Activated CD8-positive, alpha-beta memory T cell treated with anti-CD3 and anti-CD28 coated beads, Interleukin-2, amount 10 ng/mL, durations not matched to agents 7 days and 5 days (primary cell): ENCODE measurements around the gene THSD1. TPM values are rescaled to one million over a fixed set of nuclear protein-coding genes. Genes with fewer than 3 reads are reported as not detected.

Experiments used
- ATAC-seq: fragments of 150-1000 bp; cut with Tn5 transposase; one replicate; pipeline ENCODE4 v1.10.0; 2021; ENCODE audit warnings: moderate library complexity
- CTCF ChIA-PET: fragments of 350-600 bp; sonication (Branson Sonifier 250); formaldehyde crosslinking; loops from one replicate; lab custom pipeline; 2021; ENCODE audit warnings: antibody characterized with exemption; lab: Charles Lee
- DNase-seq: peaks from one replicate; pipeline ENCODE4 v3.0.0-alpha.2; 2020
- H3K27ac Mint-ChIP-seq: one replicate; pipeline ENCODE4 v1.8.0; 2021; ENCODE audit warnings: mild to moderate bottlenecking, mixed read lengths
- H3K27me3 Mint-ChIP-seq: one replicate; pipeline ENCODE4 v1.8.0; 2021; ENCODE audit warnings: mixed read lengths
- H3K36me3 Mint-ChIP-seq: one replicate; pipeline ENCODE4 v1.8.0; 2021; ENCODE audit warnings: mild to moderate bottlenecking, mixed read lengths
- H3K4me1 Mint-ChIP-seq: one replicate; pipeline ENCODE4 v1.8.0; 2021; ENCODE audit warnings: mixed read lengths
- H3K4me3 Mint-ChIP-seq: one replicate; pipeline ENCODE4 v1.8.0; 2021; ENCODE audit warnings: mild to moderate bottlenecking, moderate library complexity, mixed read lengths
- H3K9me3 Mint-ChIP-seq: one replicate; pipeline ENCODE4 v1.8.0; 2022; ENCODE audit warnings: low read depth, mixed read lengths
- total RNA-seq, 2 experiments: library from RNA; stranded (reverse); gene quantifications; one replicate each; pipeline ENCODE4 v1.2.3, GENCODE V29; 2021

THSD1 gene
- under 1 TPM; 0.26 TPM for total RNA-seq

DNA sequence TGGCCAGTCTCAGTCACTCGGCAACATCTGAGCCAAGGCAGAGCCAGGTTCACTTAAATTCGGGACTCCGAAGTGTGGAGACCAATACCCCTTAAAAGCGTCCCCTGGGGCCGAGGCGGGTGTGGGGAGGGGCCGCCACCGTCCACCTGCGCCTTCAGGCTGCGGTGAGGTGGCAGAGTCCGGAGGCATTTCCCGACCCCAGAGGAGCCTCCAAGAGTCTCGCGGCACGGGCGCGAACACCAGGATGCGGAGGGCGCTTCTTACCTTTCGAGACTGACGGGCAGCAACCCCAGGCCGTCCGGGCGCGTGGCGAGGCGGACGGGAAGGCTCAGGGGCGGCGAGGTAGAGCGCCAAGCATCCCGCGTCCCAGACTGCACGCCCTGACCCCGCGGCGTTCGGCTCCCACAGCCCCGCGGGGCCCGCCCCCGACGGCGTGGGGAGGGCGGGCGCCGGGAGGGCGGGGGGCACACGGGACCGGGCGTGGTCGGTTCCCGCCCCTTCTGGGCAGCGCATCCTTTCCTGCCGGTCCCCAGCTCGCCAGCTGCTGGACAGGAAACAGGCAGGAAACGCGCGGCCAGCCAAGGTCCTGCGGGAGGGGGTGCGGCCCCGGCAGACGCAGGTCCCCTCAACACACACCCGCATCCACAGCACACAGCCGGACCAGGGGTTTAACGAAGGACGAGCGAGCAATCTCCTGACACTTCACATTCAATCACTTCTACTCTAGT is at the start of gene THSD1:
TSS of gene THSD1 (minus strand) at position 406 of the 728 bp plus-strand sequence. CDS start 3,572 bp downstream, outside the sequence.
- no peaks in the 10 kb centered on the region for H3K9me3 Mint-ChIP-seq
- DNase-seq (peak; percentile 43), ATAC-seq (peak; percentile 70)
- peaks cover 36% of the 10 kb centered on the region for H3K27me3 Mint-ChIP-seq
- H3K4me3 Mint-ChIP-seq = peak within 1 kb of the TSS; percentile 58
- CTCF ChIA-PET = no interaction called here
- peaks cover 19% of the 10 kb centered on the region for H3K4me1 Mint-ChIP-seq
- no peak within 1 kb of the TSS for H3K27ac Mint-ChIP-seq
- H3K36me3 Mint-ChIP-seq = peaks cover 5% of the 10 kb centered on the region

DNA sequence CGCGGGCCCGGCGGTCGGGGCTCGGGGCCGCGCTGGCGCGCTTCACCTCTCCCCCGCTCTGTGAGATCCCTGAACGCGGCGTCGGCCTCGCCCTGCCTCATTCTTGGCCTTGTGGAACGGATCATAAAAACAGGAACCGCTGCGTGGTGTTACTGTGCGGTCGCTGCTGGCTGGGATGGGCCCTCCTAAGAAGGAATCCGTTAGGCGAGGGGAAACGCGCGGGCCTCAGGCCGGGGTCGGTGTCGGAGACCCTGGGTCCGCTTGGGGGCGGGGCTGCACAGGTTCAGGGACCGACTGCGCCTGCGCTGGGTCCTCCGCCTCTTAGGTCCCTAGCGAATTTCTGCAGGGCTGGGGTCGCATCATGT is 49.7 kb upstream of the THSD1 start:
- ATAC-seq = peak; percentile 48
- Mint-ChIP-seq H3K4me1 (peaks cover 60% of the 10 kb centered on the region), H3K9me3 (no peaks in the 10 kb centered on the region), H3K4me3 (peak overlapping the region; percentile 87), H3K36me3 (peaks cover 30% of the 10 kb centered on the region), H3K27me3 (peaks cover 2% of the 10 kb centered on the region), H3K27ac (peak overlapping the region; percentile 87)
- DNase-seq = peak; percentile 84
- CTCF ChIA-PET = no interaction called here

- Mint-ChIP-seq H3K27me3 (peaks cover 2% of the 10 kb centered on the region), H3K36me3 (peaks cover 29% of the 10 kb centered on the region), H3K27ac (peak within 1 kb of the TSS; percentile 95), H3K4me3 (peak within 1 kb of the TSS; percentile 87), H3K9me3 (no peaks in the 10 kb centered on the region), H3K4me1 (peaks cover 58% of the 10 kb centered on the region)
- DNase-seq (peak; percentile 97), ATAC-seq (peak; percentile 83)
- CTCF ChIA-PET = no interaction called here
Measured at GRCh38 chr13:52454820-52455676, 49.1 kb upstream of the THSD1 start, which contains the start of gene CKAP2. Gene CKAP2 (plus strand): TSS chr13:52455478. CDS start chr13:52455557, 79 bp downstream.

- Mint-ChIP-seq H3K4me1 (peaks cover 53% of the 10 kb centered on the region), H3K36me3 (peaks cover 25% of the 10 kb centered on the region), H3K27ac (peak overlapping the region; percentile 95), H3K4me3 (peak overlapping the region; percentile 87), H3K27me3 (peaks cover 2% of the 10 kb centered on the region), H3K9me3 (no peaks in the 10 kb centered on the region)
- no peak for ATAC-seq
- CTCF ChIA-PET = no interaction called here
- DNase-seq = peak; percentile 53
Measured at GRCh38 chr13:52454459-52454819, 48.5 kb upstream of the THSD1 start.

GRCh38 chr13:52452470-52452869 is 46.5 kb upstream of the THSD1 start:
- H3K4me3 Mint-ChIP-seq = no peak overlapping the region
- ATAC-seq = no peak
- CTCF ChIA-PET = interaction anchor here (0.6 kb wide), 1 partner anchor 1721 kb away, joined by 3 read pairs; no protein-coding TSS in a partner anchor
- peaks cover 21% of the 10 kb centered on the region for H3K36me3 Mint-ChIP-seq
- no peak for DNase-seq
- peaks cover 2% of the 10 kb centered on the region for H3K27me3 Mint-ChIP-seq
- no peak overlapping the region for H3K27ac Mint-ChIP-seq
- no peaks in the 10 kb centered on the region for H3K9me3 Mint-ChIP-seq
- peaks cover 52% of the 10 kb centered on the region for H3K4me1 Mint-ChIP-seq

DNA sequence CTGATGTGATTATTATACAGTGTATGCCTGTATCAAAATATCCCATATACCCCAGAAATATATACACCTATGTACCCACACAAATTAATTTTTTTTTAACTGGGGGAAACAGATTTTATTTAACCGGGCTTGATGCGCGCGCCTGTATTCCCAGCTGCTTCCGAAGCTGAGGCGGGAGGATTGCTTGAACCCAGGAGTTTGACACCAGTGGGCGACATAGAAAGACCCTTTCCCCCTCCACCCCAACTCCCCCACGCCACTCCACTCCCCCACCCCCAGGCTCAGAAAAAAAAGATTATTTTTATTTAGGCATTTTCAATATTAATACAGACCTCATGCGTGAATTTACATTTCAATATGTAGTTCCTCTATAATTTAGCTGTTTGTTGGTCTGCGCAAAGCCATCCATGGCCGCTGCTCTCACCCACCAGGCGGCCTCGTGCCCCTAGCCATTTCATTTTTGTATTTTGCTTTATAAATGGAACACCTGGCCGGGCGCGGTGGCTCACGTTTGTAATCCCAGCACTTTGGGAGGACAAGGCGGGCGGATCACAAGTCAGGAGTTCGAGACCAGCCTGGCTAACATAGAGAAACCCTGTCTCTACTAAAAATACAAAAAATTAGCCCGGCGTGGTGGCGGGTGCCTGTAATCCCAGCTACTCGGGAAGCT is 45.3 kb upstream of the THSD1 start:
- Mint-ChIP-seq H3K4me3 (peak overlapping the region; percentile 87), H3K36me3 (peaks cover 12% of the 10 kb centered on the region), H3K27ac (peak overlapping the region; percentile 47), H3K27me3 (peaks cover 2% of the 10 kb centered on the region), H3K9me3 (no peaks in the 10 kb centered on the region), H3K4me1 (peaks cover 44% of the 10 kb centered on the region)
- CTCF ChIA-PET = interaction anchor here (0.6 to 2.9 kb wide), 28 partner anchors 8 to 637 kb away, joined by 3 to 24 read pairs (median 7); partner anchors contain the start of genes ALG11, NEK5 and SUGT1
- DNase-seq (no peak), ATAC-seq (no peak)

GRCh38 chr13:52450793-52451116 is 44.8 kb upstream of the THSD1 start:
- CTCF ChIA-PET = interaction anchor here (0.6 to 2.9 kb wide), 29 partner anchors 9 to 637 kb away, joined by 3 to 24 read pairs (median 7); partner anchors contain the start of genes ALG11, NEK5 and SUGT1
- H3K27me3 Mint-ChIP-seq = peaks cover 2% of the 10 kb centered on the region
- peak overlapping the region; percentile 87 for H3K4me3 Mint-ChIP-seq
- DNase-seq = no peak
- no peak for ATAC-seq
- peaks cover 12% of the 10 kb centered on the region for H3K36me3 Mint-ChIP-seq
- H3K9me3 Mint-ChIP-seq = no peaks in the 10 kb centered on the region
- H3K4me1 Mint-ChIP-seq = peaks cover 41% of the 10 kb centered on the region
- H3K27ac Mint-ChIP-seq = peak overlapping the region; percentile 47

DNA sequence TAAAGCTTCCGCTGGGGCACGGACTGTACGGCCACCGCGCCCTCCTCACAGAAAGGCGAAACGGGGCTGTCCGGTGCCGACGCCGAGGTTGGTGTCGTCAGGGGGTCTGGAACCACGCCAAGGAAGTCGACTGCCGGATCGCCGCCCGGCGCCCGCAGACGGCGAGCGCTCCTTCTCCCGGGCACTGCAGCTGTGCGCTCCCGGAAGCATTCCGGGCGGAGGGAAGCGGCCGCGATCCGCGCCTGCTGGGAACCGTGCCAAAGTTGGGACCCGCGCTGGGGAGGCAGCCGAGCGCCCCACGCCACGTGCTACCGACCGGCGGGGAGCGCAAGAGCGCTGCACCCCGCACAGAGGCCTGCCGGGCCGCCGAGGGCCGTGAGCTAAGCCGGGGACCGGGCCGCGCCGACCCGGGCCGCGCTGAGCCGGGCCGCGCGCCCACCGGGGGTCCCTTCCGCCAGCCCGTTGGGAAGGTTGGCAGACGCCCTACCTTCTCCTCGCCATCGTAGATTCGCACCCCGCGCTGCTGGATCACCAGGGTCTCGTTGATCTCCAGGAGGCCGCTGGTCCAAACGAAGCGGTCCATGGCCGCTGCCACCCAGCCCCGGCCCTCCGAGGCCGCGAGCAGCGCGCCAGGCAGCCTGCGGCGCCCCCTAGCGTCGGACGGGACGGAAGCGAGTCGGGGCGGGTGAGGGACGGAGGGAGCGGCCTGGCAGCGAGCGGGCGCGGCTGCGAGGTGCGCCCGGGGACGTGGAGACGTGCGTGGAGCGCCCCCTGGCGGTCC is 44.2 kb upstream of the THSD1 start, which contains the start of gene VPS36:
TSS of gene VPS36 (minus strand) at position 623 of the 781 bp plus-strand sequence. CDS start at position 583, 40 bp downstream.
- CTCF ChIA-PET = interaction anchor here (0.6 to 2.9 kb wide), 32 partner anchors 9 to 636 kb away, joined by 3 to 24 read pairs (median 6); partner anchors contain the start of genes ALG11, NEK5 and SUGT1

GRCh38 chr13:52449331-52450011 is 43.5 kb upstream of the THSD1 start:
- H3K9me3 Mint-ChIP-seq = no peaks in the 10 kb centered on the region
- H3K4me3 Mint-ChIP-seq = peak overlapping the region; percentile 87
- CTCF ChIA-PET = interaction anchor here (0.9 to 2.9 kb wide), 14 partner anchors 9 to 635 kb away, joined by 3 to 24 read pairs (median 11); partner anchors contain the start of genes ALG11 and SUGT1
- H3K36me3 Mint-ChIP-seq = peaks cover 10% of the 10 kb centered on the region
- DNase-seq (no peak), ATAC-seq (no peak)
- H3K27ac Mint-ChIP-seq = peak overlapping the region; percentile 93
- H3K4me1 Mint-ChIP-seq = peaks cover 37% of the 10 kb centered on the region
- H3K27me3 Mint-ChIP-seq = no peaks in the 10 kb centered on the region

More for the DNA sequence above, 44.2 kb upstream of the THSD1 start, which contains the start of gene VPS36:
- Mint-ChIP-seq H3K27me3 (peaks cover under 1% of the 10 kb centered on the region), H3K4me1 (peaks cover 41% of the 10 kb centered on the region), H3K4me3 (peak within 1 kb of the TSS; percentile 87), H3K36me3 (peaks cover 10% of the 10 kb centered on the region), H3K9me3 (no peaks in the 10 kb centered on the region), H3K27ac (peak within 1 kb of the TSS; percentile 93)
- DNase-seq = peak; percentile 95
- peak; percentile 83 for ATAC-seq

- no peak for DNase-seq
- no peak for ATAC-seq
Measured at GRCh38 chr13:52447815-52448552, 42.0 kb upstream of the THSD1 start.

DNA sequence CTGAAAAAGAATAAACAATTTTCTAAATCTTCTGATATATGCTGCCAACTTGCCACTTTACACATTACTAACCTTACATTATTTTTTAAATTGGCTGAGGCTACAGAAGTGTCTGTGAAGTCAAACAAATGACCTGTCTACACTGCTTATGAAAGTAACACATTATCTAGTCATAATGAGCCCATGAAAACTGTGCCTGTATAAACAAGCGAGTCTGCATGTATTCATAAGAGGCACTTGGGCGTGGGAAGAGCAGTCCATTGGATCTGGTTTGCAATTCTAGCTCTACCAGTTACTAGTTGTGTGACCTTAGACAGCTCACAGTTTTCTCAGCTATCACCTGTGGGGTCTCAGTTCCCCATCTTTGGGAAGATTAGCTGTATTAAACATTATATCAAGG is 41.4 kb upstream of the THSD1 start:
- no peak overlapping the region for H3K4me3 Mint-ChIP-seq
- DNase-seq (no peak), ATAC-seq (no peak)
- H3K27me3 Mint-ChIP-seq = no peaks in the 10 kb centered on the region
- CTCF ChIA-PET = interaction anchor here (1.4 kb wide), 1 partner anchor 103 kb away, joined by 5 read pairs; no protein-coding TSS in a partner anchor
- no peaks in the 10 kb centered on the region for H3K9me3 Mint-ChIP-seq
- peaks cover 10% of the 10 kb centered on the region for H3K36me3 Mint-ChIP-seq
- H3K27ac Mint-ChIP-seq = no peak overlapping the region
- peaks cover 22% of the 10 kb centered on the region for H3K4me1 Mint-ChIP-seq

More at GRCh38 chr13:52447815-52448552, 42.0 kb upstream of the THSD1 start:
- Mint-ChIP-seq H3K4me3 (no peak overlapping the region), H3K36me3 (peaks cover 9% of the 10 kb centered on the region), H3K27ac (no peak overlapping the region), H3K9me3 (no peaks in the 10 kb centered on the region), H3K4me1 (peaks cover 23% of the 10 kb centered on the region), H3K27me3 (no peaks in the 10 kb centered on the region)
- CTCF ChIA-PET = interaction anchor here (0.9 to 1.4 kb wide), 2 partner anchors 104 to 254 kb away, joined by 3 to 5 read pairs; no protein-coding TSS in a partner anchor
